ENCODE data around the gene ASTN1.

- no peak for TF ChIP-seq CTCF (IDR thresholded peaks at IDR 0.05)
- TF ChIP-seq POLR2A (IDR thresholded peaks at IDR 0.05) = no peak
- TF ChIP-seq EP300 (IDR thresholded peaks at IDR 0.05) = no peak
These were observed 155.9 kb downstream of the ASTN1 start for GRCh38 chr1:177008653-177009052.
